Measurements from ENCODE around the gene AKT1S1.

DNA sequence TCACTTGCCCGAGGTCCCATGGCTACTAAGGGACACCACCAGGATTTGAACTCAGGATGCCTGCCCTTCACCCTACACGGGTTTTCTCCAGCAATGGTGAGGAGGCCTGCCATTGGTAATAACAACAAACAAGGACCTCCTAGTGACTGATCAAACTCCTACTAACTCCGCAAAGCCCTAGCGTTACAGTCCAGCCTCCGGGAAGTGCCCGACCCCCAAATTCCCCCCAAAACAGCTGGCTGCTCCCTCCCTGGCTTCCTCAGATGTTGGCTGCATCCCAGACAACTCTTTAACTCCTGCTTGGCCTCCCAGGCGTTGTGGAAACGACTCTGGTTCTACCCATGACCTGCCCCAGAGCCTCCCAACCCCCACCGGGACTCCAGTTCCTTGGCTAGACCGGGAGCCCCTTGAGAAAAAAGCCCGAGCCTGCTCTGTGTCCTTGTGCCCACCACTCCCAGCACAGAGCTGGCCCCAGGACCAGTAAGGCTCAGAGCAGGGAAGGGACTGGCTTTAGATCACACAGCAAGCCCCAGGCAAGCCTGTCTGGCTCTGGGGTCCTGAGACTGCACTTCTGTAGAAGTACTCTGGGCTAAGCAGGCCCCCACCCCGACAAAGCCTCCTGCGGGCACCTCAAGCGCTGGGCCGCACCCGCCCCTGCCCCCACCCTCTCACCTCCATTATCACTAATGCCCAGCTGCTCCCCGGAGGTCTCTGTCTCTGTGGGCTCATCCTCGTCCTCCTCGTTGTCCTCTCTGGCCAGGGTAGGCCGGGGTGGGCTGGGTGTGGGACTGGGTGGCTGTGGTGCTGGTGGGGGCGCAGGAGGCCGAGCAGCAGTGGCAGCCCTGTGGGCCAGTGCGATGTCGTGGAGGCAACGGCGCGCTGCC, 4.7 kb downstream of the AKT1S1 start:
- TF ChIP-seq, protein P1, sequence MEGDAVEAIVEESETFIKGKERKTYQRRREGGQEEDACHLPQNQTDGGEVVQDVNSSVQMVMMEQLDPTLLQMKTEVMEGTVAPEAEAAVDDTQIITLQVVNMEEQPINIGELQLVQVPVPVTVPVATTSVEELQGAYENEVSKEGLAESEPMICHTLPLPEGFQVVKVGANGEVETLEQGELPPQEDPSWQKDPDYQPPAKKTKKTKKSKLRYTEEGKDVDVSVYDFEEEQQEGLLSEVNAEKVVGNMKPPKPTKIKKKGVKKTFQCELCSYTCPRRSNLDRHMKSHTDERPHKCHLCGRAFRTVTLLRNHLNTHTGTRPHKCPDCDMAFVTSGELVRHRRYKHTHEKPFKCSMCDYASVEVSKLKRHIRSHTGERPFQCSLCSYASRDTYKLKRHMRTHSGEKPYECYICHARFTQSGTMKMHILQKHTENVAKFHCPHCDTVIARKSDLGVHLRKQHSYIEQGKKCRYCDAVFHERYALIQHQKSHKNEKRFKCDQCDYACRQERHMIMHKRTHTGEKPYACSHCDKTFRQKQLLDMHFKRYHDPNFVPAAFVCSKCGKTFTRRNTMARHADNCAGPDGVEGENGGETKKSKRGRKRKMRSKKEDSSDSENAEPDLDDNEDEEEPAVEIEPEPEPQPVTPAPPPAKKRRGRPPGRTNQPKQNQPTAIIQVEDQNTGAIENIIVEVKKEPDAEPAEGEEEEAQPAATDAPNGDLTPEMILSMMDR (IDR thresholded peaks at IDR 0.05) = no peak
- no peak for TF ChIP-seq EZH2 (IDR thresholded peaks at IDR 0.05)

Measured in neural progenitor cell (in vitro differentiated cells).